WERI-Rb-1 (cell line): ENCODE data around the gene ELFN2.

Experiments
- DNase-seq: peaks from one replicate; pipeline ENCODE4 v3.0.0-alpha.2; 2020
- H3K27ac ChIP-seq: fragments of 250-450 bp; sonication (Bioruptor Pico); 2 replicates; pipeline ENCODE4 v1.5.1; 2020; ENCODE audit warnings: mild to moderate bottlenecking, moderate library complexity
- H3K27me3 ChIP-seq: fragments of 250-450 bp; sonication (Bioruptor Pico); 2 replicates; pipeline ENCODE4 v1.5.1; 2021; ENCODE audit warnings: mild to moderate bottlenecking, low read depth, moderate library complexity; ENCODE audit not compliant: insufficient read depth, severe bottlenecking
- H3K36me3 ChIP-seq: fragments of 250-450 bp; sonication (Bioruptor Pico); 2 replicates; pipeline ENCODE4 v1.5.1; 2020; ENCODE audit warnings: mild to moderate bottlenecking, moderate library complexity
- H3K4me3 ChIP-seq: 2 replicates; pipeline ENCODE4 v1.5.1; 2011; ENCODE audit warnings: low read depth, mild to moderate bottlenecking, control low read depth, low read length
- H3K9me3 ChIP-seq: fragments of 250-450 bp; sonication (Bioruptor Pico); 2 replicates; pipeline ENCODE4 v1.5.1; 2021; ENCODE audit warnings: mild to moderate bottlenecking, moderate library complexity; ENCODE audit not compliant: severe bottlenecking
- TF ChIP-seq, protein P1 (sequence below): IDR thresholded peaks from 2 replicates; pipeline ENCODE4 v1.5.1; 2011; ENCODE audit warnings: low read depth, mild to moderate bottlenecking, control low read depth, inconsistent platforms, low read length

Gene ELFN2

DNA sequence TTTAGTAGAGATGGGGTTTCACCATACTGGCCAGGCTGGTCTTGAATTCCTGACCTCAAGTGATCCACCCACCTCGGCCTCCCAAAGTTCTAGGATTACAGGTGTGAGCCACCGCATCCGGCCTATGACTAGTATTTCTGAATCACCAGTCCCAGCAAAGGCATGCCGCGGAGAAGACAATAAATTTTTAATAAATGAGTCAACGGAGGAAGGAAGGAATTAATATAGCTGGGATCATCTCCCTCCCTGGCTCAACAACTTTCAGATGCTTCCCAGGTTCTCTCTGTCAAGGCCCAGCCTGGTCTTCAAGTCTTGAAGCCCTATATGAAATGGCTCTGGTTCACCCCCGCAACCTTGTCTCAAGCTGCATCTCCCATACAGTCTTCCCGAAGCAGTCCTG lies 99.3 kb downstream of the ELFN2 start:
- Histone ChIP-seq H3K36me3 (no peaks in the 10 kb centered on the region), H3K4me3 (no peak overlapping the region), H3K27me3 (no peaks in the 10 kb centered on the region), H3K9me3 (no peaks in the 10 kb centered on the region), H3K27ac (no peak overlapping the region)
- TF ChIP-seq, protein P1, sequence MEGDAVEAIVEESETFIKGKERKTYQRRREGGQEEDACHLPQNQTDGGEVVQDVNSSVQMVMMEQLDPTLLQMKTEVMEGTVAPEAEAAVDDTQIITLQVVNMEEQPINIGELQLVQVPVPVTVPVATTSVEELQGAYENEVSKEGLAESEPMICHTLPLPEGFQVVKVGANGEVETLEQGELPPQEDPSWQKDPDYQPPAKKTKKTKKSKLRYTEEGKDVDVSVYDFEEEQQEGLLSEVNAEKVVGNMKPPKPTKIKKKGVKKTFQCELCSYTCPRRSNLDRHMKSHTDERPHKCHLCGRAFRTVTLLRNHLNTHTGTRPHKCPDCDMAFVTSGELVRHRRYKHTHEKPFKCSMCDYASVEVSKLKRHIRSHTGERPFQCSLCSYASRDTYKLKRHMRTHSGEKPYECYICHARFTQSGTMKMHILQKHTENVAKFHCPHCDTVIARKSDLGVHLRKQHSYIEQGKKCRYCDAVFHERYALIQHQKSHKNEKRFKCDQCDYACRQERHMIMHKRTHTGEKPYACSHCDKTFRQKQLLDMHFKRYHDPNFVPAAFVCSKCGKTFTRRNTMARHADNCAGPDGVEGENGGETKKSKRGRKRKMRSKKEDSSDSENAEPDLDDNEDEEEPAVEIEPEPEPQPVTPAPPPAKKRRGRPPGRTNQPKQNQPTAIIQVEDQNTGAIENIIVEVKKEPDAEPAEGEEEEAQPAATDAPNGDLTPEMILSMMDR: no peak
- no peak for DNase-seq

DNA sequence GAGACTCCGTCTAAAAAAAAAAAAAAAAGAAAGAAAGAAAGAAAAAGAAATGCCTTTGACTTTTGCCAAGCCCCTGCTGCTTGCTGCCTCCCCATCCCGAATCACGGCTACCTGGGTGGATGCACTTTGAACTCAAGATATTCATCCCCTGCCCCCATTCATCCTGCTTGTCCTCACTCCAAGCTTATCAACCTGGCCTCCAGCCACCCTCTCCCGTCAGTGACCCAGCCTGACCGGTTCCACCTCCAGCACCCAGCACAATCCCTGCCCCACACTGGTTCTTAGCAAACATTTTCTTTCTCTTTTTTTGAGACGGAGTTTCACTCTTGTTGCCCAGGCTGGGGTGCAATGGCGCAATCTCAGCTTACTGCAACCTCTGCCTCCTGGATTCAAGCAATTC lies 100.6 kb downstream of the ELFN2 start:
- Histone ChIP-seq H3K36me3 (no peaks in the 10 kb centered on the region), H3K9me3 (no peaks in the 10 kb centered on the region), H3K4me3 (no peak overlapping the region), H3K27ac (no peak overlapping the region), H3K27me3 (no peaks in the 10 kb centered on the region)
- no peak for DNase-seq
- TF ChIP-seq, protein P1: no peak

DNA sequence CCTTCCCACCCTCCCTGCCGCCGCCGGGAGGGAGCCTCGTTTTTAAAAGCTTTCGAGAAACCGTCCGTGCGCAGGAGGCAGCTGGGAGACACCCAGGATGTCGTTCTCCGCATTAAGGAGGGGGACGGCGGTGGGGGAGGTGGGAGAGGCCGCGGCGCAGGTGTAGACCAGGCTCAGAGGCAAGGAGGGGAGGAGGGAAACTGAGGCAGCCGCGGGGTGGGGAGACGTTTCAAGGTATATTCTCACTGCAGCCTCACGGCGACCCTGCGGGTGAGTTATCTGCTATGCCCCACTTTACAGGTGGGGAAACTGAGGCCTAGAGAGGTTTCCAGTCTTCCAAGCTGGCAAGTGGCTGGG lies 102.3 kb downstream of the ELFN2 start:
- Histone ChIP-seq H3K27me3 (no peaks in the 10 kb centered on the region), H3K4me3 (no peak overlapping the region), H3K36me3 (no peaks in the 10 kb centered on the region), H3K27ac (no peak overlapping the region), H3K9me3 (no peaks in the 10 kb centered on the region)
- TF ChIP-seq, protein P1: no peak
- DNase-seq: no peak

DNA sequence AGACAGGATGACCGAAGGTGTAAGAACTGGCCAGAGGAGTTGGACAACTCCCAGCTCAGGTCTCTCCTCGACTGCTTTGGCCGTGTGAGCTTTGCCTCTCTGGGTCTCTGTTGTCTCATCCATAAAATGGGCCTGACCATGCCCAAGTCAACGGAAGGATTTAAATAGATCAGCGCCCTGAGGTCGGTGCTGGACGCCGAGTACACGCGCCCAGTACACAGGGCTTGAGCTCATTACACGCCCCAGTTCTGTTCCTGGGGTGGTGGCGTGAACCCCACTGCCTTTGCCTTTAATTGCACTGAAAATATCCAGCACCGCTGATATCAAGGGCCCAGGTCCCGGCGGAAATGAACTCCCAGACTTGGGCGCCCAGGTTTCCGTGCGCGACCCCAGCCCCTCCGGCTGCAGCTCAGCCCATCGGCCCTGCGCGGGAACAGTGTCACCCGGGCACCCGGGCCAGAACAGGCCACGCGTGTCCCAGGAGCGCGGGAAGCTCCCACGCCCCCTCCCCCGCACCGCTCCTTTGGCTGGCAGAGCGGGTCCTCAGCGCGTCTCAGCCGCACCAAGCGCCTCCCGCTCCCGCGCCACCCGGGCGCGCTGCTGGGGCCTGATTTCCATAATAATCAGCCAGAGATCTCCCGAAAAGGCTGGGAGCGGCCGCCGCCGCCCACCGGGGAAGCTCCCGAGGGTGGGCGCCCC lies 102.8 kb downstream of the ELFN2 start:
- no peak overlapping the region for H3K27ac ChIP-seq
- DNase-seq: no peak
- H3K4me3 ChIP-seq: no peak overlapping the region
- H3K27me3 ChIP-seq: no peaks in the 10 kb centered on the region
- no peaks in the 10 kb centered on the region for H3K36me3 ChIP-seq
- TF ChIP-seq, protein P1: no peak
- no peaks in the 10 kb centered on the region for H3K9me3 ChIP-seq

DNA sequence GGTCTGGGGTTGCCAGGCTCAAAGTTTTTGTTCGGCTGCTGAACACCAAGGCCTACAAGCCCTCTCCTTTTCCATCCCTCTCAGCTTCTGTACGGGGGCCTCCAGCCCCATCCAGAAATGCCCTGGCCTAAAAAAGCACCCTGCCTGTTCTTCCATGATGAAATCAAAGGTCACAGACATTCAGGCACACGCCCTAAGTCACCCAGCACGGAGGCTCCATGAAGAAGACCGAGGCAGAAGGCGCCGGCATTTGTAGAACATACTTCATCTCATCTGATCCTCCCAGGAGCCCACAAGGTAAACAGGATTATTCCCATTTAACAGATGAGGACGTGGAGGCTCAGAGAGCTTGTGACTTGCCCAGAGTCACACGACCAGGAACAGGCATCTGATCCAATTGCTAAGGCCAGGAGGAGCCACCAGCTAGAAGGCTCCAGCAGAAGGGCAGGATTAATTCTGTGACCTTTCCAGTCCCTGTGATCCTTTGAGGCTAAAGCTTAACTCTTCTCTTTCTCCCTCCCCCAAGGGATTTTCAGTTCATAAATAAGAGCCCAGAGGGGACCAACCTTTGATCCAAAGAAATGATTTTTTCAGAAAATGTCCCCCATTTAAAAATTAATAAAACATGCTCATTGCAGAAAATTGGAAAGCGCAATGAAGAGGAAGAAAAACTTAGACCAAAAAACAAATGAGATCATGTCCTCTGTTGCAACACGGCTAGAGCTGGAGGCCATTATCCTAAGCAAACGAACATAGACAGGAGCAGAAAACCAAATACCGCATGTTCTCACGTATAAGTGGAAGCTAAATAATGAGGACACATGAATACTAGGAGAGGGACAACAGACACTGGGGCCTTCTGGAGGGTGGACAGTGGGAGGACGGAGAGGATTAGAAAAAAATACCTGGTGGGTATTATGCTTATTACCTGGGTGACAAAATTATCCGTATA lies 106.3 kb downstream of the ELFN2 start:
- TF ChIP-seq, protein P1: no peak
- peak overlapping the region; percentile 74 for H3K27ac ChIP-seq
- H3K4me3 ChIP-seq: no peak overlapping the region; the same call in 1 of the 2 replicates
- no peaks in the 10 kb centered on the region for H3K36me3 ChIP-seq
- H3K9me3 ChIP-seq: no peaks in the 10 kb centered on the region
- H3K27me3 ChIP-seq: no peaks in the 10 kb centered on the region
- peak; percentile 85 for DNase-seq
